GM19238 (cell line): ENCODE data around the gene NOTO.
"Not testable (repeated sequence)": the region's sequence is repeated elsewhere in the genome, so short reads cannot be mapped to it uniquely, and the experiment has no call there.

Experiments used
- DNase-seq: peaks from one replicate; pipeline ENCODE4 v3.0.0; 2011; ENCODE audit warnings: low spot score; ENCODE audit not compliant: insufficient read length

The NOTO gene

DNA sequence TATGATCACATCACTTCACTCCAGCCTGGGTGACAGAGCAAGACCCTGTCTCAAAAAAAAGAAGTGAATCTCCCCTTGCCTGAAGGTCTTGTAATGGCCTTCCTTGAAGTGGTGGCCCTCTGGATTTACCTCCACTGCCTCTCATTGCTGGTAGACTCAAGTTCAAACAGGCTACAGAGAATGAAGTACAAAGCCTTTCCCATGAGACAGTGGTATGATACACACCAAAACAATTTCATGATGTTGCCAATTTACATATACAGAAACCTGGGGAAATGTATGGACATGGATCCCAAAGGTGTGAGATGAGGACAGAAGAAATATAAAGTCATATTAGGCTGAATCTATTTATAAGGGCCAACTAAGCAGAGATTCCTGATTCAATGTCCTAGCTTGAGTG is 4.8 kb upstream of the NOTO start:
- DNase-seq: no peak

DNA sequence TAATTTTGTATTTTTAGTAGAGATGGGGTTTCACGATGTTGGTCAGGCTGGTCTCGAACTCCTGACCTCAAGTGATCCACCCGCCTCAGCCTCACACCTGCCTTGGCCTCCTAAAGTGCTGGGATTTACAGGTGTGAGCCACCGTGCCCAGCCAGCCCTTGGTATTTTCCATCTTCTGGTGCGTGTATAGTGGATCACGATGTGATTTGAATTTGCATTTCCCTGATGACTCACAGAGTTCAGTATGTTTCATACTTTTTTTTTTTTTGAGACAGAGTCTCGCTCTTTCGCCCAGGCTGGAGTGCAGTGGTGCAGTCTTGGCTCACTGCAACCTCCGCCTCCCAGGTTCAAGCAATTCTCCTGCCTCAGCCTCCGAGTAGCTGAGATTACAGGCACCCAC is 2.1 kb upstream of the NOTO start:
- DNase-seq: not testable (repeated sequence)

DNA sequence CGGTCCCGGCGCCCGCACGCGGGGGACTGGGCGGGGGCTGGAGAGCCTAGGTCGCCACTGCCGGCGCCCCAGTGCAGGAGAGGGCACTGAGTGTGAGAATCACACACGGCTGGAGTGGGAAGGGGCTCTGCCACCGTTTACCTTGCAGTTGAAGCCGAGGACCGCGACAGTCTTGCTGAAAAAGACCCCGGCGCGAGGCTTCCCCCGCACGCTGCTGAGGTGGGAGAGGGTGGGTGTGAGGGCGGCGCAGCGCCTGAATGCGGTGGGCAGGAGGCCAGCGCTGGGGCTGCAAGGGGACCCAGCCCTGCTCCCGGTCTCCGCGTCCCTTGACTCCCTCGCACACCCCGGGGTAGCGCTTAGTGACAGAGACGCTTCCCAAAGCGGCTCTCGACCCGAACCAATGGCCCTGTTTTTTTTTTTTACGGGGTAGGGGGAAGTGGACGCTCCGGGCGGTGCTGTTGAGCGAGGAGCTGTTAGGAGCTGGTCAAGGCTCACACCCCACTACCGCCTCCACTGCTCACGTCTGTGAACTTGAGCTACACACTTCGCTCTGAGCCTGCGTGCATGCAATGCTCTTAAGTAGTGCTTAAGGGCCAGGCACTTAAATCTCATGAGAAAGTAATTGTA is 794 bp downstream of the NOTO start:
- DNase-seq: no peak

DNA sequence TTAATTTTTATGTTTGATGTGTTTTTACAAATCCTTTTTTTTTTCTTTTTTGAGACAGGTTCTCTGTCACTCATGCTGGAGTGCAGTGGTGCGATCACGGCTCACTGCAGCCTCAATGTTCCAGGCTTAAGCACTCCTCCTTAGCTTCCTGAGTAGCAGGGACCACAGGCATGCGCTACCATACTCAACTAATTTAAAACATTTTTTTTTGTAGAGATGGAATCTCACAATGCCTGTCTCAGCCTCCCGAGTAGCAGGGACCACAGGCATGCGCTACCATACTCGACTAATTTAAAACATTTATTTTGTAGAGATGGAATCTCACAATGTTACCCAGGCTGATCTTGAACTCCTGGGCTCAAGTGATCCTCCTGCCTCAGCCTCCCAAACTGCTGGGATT is 3.2 kb downstream of the NOTO start:
- no peak for DNase-seq

DNA sequence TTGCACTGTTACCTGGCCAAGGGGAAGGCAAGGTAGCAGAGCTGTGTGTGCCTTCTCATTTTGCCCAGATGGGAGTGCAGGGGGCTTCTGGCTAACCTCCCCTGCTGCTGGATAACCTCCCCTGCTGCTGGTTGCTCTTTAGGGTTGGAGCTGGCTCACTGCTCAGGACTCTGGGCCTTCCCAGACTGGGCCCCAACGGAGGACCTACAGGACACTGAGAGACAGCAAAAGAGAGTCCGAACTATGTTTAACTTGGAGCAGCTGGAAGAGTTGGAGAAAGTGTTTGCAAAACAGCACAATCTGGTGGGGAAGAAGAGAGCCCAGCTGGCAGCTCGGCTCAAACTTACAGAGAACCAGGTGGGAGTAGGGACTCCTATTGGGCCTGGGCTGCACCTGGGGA is 5.9 kb downstream of the NOTO start:
- no peak for DNase-seq

DNA sequence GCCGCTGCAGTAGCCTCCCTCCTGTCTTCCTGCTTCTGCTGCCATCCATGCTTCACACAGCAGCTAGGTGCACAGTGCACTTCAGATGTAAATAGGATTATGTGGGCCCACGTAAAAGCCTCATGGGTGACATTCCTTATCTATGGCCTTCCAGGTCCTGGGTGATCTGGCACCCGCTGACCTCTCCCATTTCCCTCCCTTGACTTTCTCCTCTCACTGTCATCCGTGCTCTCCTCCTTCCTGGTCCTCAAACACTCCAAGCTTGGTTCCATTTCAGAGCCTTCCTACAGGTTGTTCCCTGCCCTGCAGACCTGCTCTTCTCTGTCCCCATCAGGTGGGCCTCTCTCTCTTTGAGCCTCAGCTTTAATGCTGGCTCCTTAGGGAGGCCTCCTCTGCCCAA is 7.6 kb downstream of the NOTO start:
- no peak for DNase-seq

DNA sequence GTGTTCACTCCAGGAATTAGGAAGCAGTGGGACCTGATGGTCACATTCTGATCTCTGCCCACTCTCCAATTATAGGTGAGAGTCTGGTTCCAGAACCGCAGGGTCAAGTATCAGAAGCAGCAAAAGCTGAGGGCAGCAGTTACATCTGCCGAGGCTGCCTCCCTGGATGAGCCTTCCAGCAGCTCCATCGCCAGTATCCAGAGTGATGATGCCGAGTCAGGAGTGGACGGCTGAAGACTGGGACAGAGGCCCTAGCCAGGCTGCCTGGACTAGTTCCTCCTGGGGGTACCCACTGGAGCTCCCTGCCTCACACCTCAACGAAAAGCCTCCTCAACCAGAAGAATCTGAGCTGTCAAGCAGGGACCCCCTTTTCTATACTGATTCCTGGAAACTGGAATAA is 8.3 kb downstream of the NOTO start:
- DNase-seq: no peak

DNA sequence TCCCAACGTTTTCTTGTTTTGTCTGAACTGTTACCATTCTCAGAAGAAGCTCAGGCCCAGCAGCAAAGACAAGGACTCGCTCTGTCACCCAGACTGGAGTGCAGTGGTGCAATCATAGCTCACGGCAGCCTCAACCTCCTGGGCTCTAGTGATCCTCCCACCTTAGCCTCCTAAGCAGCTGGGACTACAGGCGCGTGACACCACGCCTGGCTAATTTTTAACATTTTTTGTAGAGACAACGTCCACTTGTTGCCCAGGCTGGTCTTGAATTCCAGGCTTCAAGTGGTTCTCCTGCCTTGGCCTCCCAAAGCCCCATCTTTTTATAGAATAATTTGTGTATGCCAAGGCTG is 9.7 kb downstream of the NOTO start:
- DNase-seq: no peak

DNA sequence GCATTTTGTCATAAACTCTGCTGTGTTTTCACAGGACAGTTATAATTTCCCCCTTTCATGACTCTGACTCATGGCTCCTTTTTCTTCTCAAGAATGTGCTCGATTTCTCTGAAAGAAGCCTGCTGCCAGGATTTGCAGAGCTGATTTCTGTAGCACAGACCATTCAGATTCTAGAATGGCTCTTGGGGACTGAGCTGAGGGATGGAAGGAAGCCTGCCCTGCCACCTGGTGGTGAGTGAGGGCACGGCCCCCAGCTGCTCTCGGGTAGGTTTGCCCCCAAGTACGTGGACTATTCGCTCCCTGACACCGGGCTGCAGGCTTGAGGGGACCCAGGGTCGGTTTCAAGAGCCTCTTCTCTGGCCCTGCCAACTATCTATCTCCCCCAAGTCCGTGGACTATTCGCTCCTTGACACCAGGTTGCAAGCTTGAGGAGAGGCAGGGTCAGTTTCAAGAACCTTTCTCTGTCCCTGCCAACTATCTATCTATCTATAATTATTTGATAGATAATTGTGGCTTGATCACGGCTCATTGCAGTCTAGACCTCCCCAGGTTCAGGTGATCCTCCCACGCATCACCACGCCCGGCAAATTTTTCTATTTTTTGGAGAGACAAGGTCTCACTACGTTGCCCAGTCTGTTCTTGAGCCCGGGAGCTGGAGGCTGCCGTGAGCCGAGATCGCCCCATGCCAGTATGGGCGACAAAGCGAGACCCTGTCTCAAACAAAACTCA is 10.2 kb downstream of the NOTO start:
- DNase-seq: peak; percentile 77

DNA sequence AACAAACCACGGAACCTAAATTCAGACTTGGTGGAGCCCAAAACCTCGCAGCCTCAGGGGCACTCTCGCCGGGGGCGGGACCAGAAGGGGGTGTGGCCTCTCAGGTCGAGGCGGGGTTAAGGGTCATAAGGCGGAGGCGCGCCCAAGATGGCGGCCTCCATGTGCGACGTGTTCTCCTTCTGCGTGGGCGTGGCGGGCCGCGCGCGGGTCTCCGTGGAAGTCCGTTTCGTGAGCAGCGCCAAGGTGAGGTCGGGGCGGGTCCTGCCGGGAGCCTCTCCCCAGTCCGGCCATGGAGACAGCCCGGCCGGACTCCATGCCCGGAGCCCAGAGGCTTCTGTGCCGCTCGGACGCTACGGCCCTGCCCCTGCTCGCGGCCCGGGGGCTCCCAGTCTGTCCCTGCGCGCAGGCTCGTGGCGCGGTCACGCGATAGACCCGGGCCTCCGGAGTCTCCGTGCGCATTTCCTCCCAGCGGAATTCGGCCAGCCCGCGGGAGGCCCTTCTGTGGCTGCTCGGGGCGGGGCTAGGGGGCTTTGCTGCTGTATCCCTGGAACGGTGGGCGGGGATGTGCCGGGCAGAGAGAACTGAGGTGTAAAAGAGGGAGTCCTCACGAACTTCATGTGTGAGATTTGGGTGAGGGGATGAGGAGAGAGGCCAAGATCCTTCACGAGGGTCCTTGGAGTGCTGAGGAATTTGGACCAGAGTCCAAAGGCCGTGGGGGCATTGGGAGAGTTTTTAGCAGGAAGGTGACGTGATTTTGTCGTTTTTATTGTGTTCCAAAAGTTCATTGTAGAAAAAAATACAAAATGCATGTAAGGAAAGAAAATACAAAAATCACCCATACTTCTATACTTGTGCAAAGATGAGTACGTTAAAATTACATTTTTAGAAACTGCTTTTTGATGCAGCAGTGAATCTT is 12.0 kb downstream of the NOTO start, which contains the start of gene SMYD5:
TSS of gene SMYD5 (plus strand) at position 126 of the 916 bp plus-strand sequence. CDS start at position 148, 22 bp downstream.
- peak; percentile 86 for DNase-seq

DNA sequence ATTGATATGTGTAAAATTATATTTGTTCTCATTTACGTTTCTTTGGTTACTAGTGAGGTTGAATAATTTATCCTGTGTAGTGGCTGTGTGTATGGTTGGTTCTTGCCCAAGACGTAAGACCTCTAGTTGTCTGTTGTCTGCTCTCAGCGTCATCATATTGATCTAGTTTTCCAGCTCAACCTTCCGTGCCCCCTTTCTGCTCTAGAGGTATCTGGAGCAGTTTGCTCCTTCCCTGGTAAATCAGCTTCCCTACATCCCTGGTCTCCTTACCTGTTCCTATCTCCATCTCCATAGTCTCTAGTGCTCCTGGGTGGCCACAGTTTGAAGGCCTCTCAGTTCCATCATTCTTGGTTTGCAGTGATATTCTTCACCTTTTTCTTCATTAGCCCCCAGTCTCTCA is 12.9 kb downstream of the NOTO start:
- DNase-seq: no peak

DNA sequence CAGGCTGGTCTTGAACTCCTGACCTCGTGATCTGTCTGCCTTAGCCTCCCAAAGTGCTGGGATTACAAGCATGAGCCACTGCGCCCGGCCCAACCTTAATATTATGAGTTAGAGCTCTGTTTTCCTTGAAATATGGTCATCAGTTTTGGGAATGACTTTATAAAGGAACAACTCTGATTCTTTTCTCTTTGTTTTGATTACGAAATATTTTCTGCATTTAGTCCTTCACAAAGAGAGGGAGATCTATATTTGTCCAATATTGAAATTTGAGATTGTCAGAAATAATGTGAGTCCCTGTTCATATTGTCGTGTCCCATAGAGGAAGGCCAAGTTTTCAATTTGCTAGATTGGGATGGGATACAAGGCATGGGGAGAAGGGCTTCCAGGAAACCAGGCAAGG is 14.8 kb downstream of the NOTO start:
- no peak for DNase-seq

DNA sequence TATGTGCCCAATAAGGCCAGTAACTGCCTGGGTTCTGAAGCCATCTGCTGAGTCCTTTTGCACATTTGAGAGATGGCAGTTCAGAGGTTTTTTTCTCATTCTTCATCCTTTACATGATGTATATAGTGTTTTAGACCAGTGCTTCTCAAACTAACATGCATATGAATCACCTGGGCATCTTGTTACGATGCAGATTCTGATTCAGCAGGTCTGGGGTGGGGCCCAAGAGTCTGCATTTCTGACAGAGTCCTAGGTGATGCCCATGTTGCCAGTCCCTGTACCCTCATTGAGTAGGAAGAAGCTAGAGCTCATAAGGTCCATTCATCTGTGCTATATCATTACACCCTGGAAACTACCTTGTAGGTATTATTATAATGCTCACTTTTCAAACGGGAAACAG is 15.5 kb downstream of the NOTO start:
- DNase-seq: no peak

DNA sequence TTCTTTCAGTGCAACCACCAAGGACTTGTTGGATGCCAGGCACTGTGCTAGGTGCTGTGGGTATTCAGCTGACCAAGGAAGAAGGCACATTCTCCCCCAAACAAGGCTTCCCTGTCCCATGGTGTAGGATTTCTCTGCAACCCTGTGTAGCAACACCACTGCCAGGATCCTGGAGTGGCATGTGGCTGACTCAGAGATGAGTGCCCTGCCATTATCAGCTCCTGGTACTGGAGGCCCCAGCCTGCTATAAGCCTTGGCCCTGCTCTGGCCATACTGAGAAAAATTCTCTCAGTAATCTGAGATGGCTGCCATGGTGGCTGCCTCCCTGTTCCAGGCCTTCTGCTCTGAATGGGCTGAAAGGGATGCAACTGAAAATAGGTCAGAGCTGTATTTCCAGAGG is 15.9 kb downstream of the NOTO start:
- DNase-seq: no peak

DNA sequence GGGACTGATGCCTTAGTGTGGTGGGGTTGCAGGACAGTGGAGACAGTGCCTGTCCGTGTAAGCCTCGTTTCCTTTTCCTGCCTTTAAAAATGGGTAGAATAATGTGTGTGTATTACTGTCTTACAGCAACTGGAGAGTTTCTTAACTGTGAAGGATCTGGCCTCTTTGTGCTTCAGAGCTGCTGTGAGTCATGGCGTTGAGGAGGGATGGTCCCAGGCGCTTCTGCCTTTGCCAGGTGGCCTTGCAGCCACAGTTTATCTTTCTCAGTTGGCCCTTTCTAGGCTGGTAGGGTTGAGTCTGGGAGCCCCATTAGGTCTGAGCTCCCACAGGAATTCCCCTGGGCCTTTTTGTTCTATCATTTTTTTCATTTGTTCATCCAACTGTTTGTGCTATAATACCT is 21.4 kb downstream of the NOTO start:
- DNase-seq: no peak

DNA sequence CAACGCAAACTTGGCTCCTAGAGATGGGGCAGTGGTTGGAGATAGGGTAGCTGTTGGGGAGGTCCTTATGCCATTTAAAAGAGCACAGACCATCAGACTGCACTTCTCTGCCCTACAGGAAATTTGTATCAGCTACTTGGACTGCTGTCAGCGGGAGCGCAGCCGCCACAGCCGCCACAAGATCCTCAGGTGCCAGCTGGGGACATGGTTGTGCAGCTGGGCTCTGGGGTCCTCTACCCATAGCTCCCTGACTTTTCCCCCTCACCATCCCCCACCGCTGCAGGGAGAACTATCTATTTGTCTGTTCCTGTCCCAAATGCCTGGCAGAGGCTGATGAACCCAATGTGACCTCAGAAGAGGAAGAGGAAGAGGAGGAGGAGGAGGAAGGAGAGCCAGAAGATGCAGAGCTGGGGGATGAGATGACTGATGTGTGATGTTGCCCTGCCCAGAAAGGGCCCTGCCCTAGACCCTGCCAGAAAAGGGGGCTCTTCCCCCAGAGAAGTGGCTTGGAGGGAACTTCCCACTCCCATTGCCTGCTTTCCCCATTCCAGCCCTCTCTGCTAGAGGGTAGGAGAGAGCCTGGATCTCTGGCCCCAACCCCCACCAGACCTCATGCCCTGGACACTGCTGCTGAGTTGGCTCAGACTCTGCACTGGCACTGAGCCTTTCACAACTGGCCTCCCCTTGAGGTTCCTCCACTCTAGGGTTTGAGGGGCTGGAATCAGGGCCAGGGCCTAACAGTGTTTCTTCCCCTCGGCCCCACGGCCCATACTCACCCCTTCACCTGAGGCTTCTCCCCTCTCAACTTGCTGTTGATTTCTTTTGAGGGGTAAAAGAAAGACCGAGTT is 23.4 kb downstream of the NOTO start:
- no peak for DNase-seq

DNA sequence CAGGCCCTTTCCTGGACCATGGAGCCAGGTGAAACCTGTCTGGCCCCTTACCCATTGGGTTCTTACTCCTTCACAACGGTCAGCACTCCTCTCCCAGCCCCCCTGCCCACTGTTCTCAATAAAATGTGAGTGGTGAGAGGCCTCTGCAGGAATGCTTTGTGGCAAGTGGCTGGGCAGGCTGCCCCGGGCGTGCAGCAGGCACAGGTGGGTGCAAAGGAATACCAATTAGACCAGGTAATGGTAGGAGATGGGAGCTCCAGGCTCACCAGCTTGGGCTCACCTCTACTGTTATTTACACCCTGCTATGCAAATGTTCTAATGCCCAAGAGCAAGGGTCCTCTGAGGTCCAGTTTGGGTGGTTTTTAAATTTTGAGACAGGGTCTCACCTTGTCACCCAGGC is 24.7 kb downstream of the NOTO start:
- DNase-seq: no peak

DNA sequence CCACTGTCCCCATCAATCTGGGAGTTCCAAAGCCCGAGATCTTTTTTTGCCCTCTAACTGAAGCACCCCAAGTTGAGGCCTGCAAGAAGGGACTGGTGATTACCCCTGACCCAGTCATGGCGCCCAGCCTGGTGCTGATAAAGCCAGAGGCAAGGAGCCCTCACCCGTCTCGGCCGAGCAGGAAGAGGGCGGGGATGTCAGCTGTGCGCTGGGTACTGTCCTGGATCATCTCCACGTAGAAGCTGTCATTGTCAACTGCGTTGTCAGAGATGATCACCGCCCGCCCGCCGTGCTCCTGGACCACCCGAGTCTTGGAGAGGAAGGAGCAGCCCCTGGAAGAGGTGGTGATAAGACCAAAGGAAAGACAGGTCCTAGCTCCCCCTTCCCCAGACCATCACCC is 26.3 kb downstream of the NOTO start:
- DNase-seq: no peak

DNA sequence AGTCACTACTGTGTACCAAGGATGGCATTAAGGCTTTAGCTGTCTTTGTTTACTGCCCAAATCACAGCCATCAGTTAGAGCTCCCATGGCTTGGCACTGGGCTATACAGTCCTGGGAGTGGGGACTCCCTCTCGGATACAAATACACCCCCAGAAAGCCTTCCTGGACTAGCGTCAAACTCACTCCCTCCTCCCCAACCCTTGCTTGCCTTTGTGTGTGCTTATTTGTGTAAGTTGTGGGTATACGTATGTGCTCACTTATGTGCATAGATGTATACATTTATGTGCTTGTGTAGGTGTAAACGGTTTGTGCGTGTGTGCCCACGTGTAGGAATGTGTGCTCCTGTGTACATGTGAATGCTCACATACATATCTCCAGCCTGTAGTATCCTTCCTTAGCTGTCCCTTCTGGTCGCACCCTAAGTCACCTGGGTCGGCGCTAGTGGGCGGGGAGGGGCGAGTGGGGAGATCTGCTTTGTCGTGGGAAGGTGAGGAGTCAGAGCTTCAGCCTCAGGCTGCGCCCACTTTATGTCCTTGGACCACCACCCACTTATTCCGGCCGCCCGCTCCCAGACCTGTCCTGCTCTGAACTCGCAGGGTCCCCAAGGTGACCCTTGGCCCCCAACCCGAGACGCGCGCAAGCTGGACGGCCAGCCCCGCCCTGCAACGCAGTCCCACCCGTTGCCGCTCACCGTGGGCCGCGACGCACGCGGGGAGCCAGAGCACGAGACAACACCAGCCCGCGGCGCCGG is 30.2 kb downstream of the NOTO start:
- DNase-seq: no peak

DNA sequence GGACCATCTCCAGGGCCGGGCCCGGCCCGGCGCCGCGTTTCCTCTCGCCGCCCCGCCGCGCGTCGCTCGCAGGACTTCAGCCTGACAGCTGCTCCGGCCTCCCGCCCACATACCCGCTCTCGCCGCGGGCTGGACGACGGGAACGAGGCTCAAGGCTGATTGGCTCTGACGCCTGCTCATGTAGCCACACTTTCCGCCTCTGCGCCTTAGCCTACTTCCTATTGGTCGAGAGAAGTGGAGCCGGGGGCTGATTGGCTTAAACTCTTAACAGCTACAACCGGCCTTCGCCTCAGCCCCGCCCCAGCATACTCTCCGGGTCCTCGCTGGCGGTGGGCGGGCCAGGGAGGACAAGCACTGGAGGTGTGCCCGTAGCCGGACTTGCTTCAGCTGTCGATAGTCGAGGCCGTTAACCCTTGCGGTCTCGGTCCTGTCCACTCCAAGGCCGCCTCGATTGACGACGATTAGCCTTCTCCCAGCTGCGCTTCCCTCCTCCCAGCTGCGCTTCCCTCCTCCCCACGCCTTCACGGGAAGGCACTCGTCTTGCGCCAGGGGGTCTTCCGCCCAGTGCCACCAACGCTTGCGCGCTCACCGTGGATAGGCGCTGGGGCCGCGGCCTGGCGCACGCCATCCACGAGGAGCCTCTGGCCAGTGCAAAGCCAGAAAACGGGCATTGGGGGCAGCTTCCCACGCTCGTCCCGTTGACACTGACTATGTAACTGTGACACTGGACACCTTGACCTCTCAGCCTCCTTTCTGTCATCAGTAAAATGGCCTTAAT is 31.0 kb downstream of the NOTO start, which contains the start of gene PRADC1:
TSS of gene PRADC1 (minus strand) at position 86 of the 778 bp plus-strand sequence. CDS start at position 7, 79 bp downstream.
- peak; percentile 94 for DNase-seq
